ENCODE data around the gene MTARC2.

The MTARC2 gene

GRCh38 chr1:220703305-220703704 is 44.8 kb upstream of the MTARC2 start:
- Histone ChIP-seq H3K4me1 (ENCODE audit: insufficient read depth, low read length, severe bottlenecking) (no peaks in the 10 kb centered on the region), H3K9me2 (ENCODE audit: low read depth, low read length) (no peaks in the 10 kb centered on the region), H3K79me2 (ENCODE audit: insufficient read depth, low read length) (no peaks in the 10 kb centered on the region), H2AFZ (ENCODE audit: low read length) (no peak overlapping the region), H3K9me3 (ENCODE audit: low read length) (no peaks in the 10 kb centered on the region), H3K27me3 (ENCODE audit: insufficient read depth, low read length) (no peaks in the 10 kb centered on the region), H3K9ac (ENCODE audit: low read length) (no peak overlapping the region), H3K4me3 (ENCODE audit: low read depth, low read length, poor library complexity, severe bottlenecking) (no peak overlapping the region), H3K4me2 (ENCODE audit: low read length) (no peak overlapping the region), H4K20me1 (ENCODE audit: insufficient read depth, low read length) (no peaks in the 10 kb centered on the region), H3F3A (ENCODE audit: insufficient read depth, low read length) (no peaks in the 10 kb centered on the region), H3K36me3 (ENCODE audit: insufficient read depth, low read length) (no peaks in the 10 kb centered on the region), H3K27ac (ENCODE audit: low read depth, low read length, poor library complexity, severe bottlenecking) (no peak overlapping the region)
- no peak for TF ChIP-seq CTCF (IDR thresholded peaks at IDR 0.05; ENCODE audit: low read length)
- no peak for TF ChIP-seq EZH2 (IDR thresholded peaks at IDR 0.05; ENCODE audit: borderline replicate concordance, low read length)

GRCh38 chr1:220705782-220706181 is 42.3 kb upstream of the MTARC2 start:
- Histone ChIP-seq H3K27ac (ENCODE audit: low read depth, low read length, poor library complexity, severe bottlenecking) (no peak overlapping the region), H3F3A (ENCODE audit: insufficient read depth, low read length) (no peaks in the 10 kb centered on the region), H4K20me1 (ENCODE audit: insufficient read depth, low read length) (no peaks in the 10 kb centered on the region), H3K79me2 (ENCODE audit: insufficient read depth, low read length) (no peaks in the 10 kb centered on the region), H3K9me3 (ENCODE audit: low read length) (no peaks in the 10 kb centered on the region), H2AFZ (ENCODE audit: low read length) (no peak overlapping the region), H3K9ac (ENCODE audit: low read length) (no peak overlapping the region), H3K4me1 (ENCODE audit: insufficient read depth, low read length, severe bottlenecking) (no peaks in the 10 kb centered on the region), H3K9me2 (ENCODE audit: low read depth, low read length) (no peaks in the 10 kb centered on the region), H3K4me3 (ENCODE audit: low read depth, low read length, poor library complexity, severe bottlenecking) (no peak overlapping the region), H3K36me3 (ENCODE audit: insufficient read depth, low read length) (no peaks in the 10 kb centered on the region), H3K4me2 (ENCODE audit: low read length) (no peak overlapping the region), H3K27me3 (ENCODE audit: insufficient read depth, low read length) (no peaks in the 10 kb centered on the region)
- TF ChIP-seq EZH2 (IDR thresholded peaks at IDR 0.05; ENCODE audit: borderline replicate concordance, low read length), result no peak
- TF ChIP-seq CTCF (IDR thresholded peaks at IDR 0.05; ENCODE audit: low read length), result no peak

GRCh38 chr1:220706480-220706879 is 41.6 kb upstream of the MTARC2 start:
- Histone ChIP-seq H2AFZ (ENCODE audit: low read length) (no peak overlapping the region), H3K4me1 (ENCODE audit: insufficient read depth, low read length, severe bottlenecking) (no peaks in the 10 kb centered on the region), H3K9me2 (ENCODE audit: low read depth, low read length) (no peaks in the 10 kb centered on the region), H4K20me1 (ENCODE audit: insufficient read depth, low read length) (no peaks in the 10 kb centered on the region), H3K4me3 (ENCODE audit: low read depth, low read length, poor library complexity, severe bottlenecking) (no peak overlapping the region), H3K27me3 (ENCODE audit: insufficient read depth, low read length) (no peaks in the 10 kb centered on the region), H3K27ac (ENCODE audit: low read depth, low read length, poor library complexity, severe bottlenecking) (no peak overlapping the region), H3F3A (ENCODE audit: insufficient read depth, low read length) (no peaks in the 10 kb centered on the region), H3K4me2 (ENCODE audit: low read length) (no peak overlapping the region), H3K9me3 (ENCODE audit: low read length) (no peaks in the 10 kb centered on the region), H3K79me2 (ENCODE audit: insufficient read depth, low read length) (no peaks in the 10 kb centered on the region), H3K36me3 (ENCODE audit: insufficient read depth, low read length) (no peaks in the 10 kb centered on the region), H3K9ac (ENCODE audit: low read length) (no peak overlapping the region)
- TF ChIP-seq EZH2 (IDR thresholded peaks at IDR 0.05; ENCODE audit: borderline replicate concordance, low read length) (no peak), CTCF (IDR thresholded peaks at IDR 0.05; ENCODE audit: low read length) (no peak)
